ENCODE results near the gene KLRB1. TPM values are rescaled to one million over a fixed set of nuclear protein-coding genes. Genes with fewer than 3 reads are reported as not detected.
A peak's percentile ranks its signal among the peaks of the same experiment; 100 is the strongest.

Gene KLRB1
- total RNA-seq, 1 donor from 2014 or later, result not detected

DNA sequence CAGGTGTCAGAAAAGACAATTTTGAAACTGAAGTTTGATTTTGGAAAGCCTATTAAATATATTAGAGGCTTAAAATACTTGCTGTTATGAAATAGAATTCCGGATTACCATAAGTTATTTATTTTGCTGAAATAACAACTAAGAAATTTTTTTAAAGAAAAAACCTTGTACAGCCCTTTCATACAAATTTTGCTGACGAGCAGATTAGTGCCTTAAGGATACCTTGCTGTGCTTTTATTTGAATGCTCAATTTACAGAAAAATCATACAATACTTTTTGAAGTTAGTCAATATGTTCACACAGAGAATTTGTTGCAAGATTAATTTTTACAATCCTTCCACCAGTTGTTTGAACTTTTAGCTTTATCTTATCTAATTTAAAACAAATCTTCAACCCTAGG is 32.3 kb upstream of the KLRB1 start:
- H3K27me3 Mint-ChIP-seq (ENCODE audit: low read depth), result no peaks in the 10 kb centered on the region
- TF ChIP-seq CTCF (conservative IDR thresholded peaks at IDR 0.05), result no peak
- H3K27ac Mint-ChIP-seq (ENCODE audit: unreplicated experiment), result no peak overlapping the region
- H3K36me3 Mint-ChIP-seq (ENCODE audit: low read depth), result no peaks in the 10 kb centered on the region
- no peak for DNase-seq (ENCODE audit: low read depth, low spot score)
- peaks cover 11% of the 10 kb centered on the region for H3K4me1 Mint-ChIP-seq
- no peaks in the 10 kb centered on the region for H3K9me3 Mint-ChIP-seq
- H3K4me3 Mint-ChIP-seq, result no peak overlapping the region

DNA sequence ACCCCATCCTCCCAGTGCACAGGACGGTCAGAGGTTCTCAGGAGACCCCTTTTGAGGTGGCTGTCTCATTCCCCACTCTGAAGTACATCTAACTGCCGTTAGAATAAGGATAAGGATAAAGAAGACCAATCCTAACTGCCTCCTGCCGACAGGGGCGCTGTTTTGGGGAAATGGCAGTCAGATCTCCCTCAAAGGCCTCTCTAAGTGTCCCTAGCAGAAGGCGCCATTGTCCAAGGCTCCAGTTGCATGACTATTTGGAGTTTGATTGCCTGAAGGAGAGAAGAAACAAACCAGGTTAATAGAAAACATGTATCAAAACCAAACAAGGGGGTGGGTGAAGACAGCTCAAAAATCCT is 29.1 kb upstream of the KLRB1 start:
- peaks cover 2% of the 10 kb centered on the region for H3K9me3 Mint-ChIP-seq
- no peak for DNase-seq (ENCODE audit: low read depth, low spot score)

GRCh38 chr12:9636150-9636850 is 28.6 kb upstream of the KLRB1 start:
- peaks cover 3% of the 10 kb centered on the region for H3K9me3 Mint-ChIP-seq
- no peak overlapping the region for H3K4me3 Mint-ChIP-seq
- peaks cover 12% of the 10 kb centered on the region for H3K4me1 Mint-ChIP-seq
- no peak overlapping the region for H3K27ac Mint-ChIP-seq (ENCODE audit: unreplicated experiment)
- H3K27me3 Mint-ChIP-seq (ENCODE audit: low read depth), result no peaks in the 10 kb centered on the region
- no peak for TF ChIP-seq CTCF (conservative IDR thresholded peaks at IDR 0.05)
- peaks cover 13% of the 10 kb centered on the region for H3K36me3 Mint-ChIP-seq (ENCODE audit: low read depth)
- no peak for DNase-seq (ENCODE audit: low read depth, low spot score)

More for the DNA sequence above, 29.1 kb upstream of the KLRB1 start:
- H3K4me3 Mint-ChIP-seq, result no peak overlapping the region
- no peak for TF ChIP-seq CTCF (conservative IDR thresholded peaks at IDR 0.05)
- no peak overlapping the region for H3K27ac Mint-ChIP-seq (ENCODE audit: unreplicated experiment)
- peaks cover 12% of the 10 kb centered on the region for H3K4me1 Mint-ChIP-seq
- peaks cover 10% of the 10 kb centered on the region for H3K36me3 Mint-ChIP-seq (ENCODE audit: low read depth)
- H3K27me3 Mint-ChIP-seq (ENCODE audit: low read depth), result no peaks in the 10 kb centered on the region

DNA sequence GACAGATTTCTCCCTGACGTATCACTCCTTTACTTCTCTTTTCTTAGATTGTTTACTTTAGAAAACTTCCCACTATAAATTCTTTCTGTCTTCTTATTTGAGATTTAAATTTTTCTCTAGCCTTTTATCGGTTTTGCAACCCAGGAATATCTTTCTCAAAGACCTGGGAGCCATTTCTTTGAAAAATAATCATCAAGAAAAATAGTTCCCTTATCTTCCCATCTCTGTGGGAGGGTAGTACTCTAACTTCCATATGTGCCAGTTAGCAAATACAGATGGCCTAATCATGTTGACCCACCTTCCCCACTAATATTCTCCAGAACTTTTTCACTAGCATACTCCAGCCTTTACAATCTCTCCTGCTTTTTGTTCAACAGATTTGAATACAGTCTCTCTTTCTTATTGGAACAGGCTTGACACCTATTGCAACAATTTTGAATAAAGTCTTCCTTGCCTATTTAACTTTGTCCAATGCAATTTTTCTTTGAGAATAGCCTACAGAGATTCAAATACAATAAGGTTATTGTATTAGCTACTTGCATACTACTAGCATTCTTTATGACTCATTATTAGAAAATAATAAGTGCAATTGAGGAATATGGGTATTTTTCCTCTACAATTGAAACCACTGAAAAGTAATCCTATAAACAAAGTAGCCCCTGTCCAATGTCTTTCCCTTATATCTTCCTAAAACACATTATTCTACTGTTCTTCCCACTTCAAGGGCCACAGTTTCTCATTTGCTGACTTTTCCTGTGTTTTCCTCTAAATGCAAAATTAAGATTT is 27.4 kb upstream of the KLRB1 start:
- H3K27me3 Mint-ChIP-seq (ENCODE audit: low read depth), result no peaks in the 10 kb centered on the region
- peaks cover 7% of the 10 kb centered on the region for H3K9me3 Mint-ChIP-seq

More for the DNA sequence above, 27.4 kb upstream of the KLRB1 start:
- Mint-ChIP-seq H3K27ac (ENCODE audit: unreplicated experiment) (peak overlapping the region; percentile 1), H3K4me1 (peaks cover 12% of the 10 kb centered on the region), H3K36me3 (ENCODE audit: low read depth) (peaks cover 15% of the 10 kb centered on the region), H3K4me3 (no peak overlapping the region)
- TF ChIP-seq CTCF (conservative IDR thresholded peaks at IDR 0.05), result no peak
- no peak for DNase-seq (ENCODE audit: low read depth, low spot score)

Data from neural crest cell (in vitro differentiated cells).